Brain microvascular endothelial cell (primary cell): Measurements from ENCODE around the gene KIRREL3.

Source experiments
- DNase-seq: peaks from one replicate; pipeline ENCODE4 v3.0.0-alpha.2; 2020
- H3K27ac ChIP-seq: fragments of 250-450 bp; sonication (Bioruptor Pico); 2 replicates; pipeline ENCODE4 v1.5.1; 2020; ENCODE audit warnings: mild to moderate bottlenecking, moderate library complexity
- H3K27me3 ChIP-seq: fragments of 250-450 bp; sonication (Bioruptor Pico); replicated peaks from 2 replicates; pipeline ENCODE4 v1.5.1; 2020; ENCODE audit warnings: mild to moderate bottlenecking
- H3K36me3 ChIP-seq: fragments of 250-450 bp; sonication (Bioruptor Pico); replicated peaks from 2 replicates; pipeline ENCODE4 v1.5.1; 2020; ENCODE audit warnings: mild to moderate bottlenecking
- H3K4me3 ChIP-seq: 2 replicates; pipeline ENCODE4 v1.5.1; 2011; ENCODE audit warnings: low read depth, mild to moderate bottlenecking, control low read depth, low read length, moderate library complexity
- CTCF ChIP-seq: IDR thresholded peaks from 2 replicates; pipeline ENCODE4 v1.5.1; 2011; ENCODE audit warnings: low read depth, mild to moderate bottlenecking, moderate library complexity, low read length, control low read depth, inconsistent platforms; ENCODE audit errors: missing control alignments
- in situ Hi-C: cut with HindIII; loops from 2 replicates; pipeline ENCODE4 v1.10.0; 2017; ENCODE audit warnings: low sequenced_read_pairs, low pct_ligation_motif_present

Gene KIRREL3

GRCh38 chr11:126630488-126630887, 370.1 kb downstream of the KIRREL3 start:
- Histone ChIP-seq H3K4me3 (no peak overlapping the region), H3K27ac (no peak overlapping the region), H3K36me3 (no peaks in the 10 kb centered on the region), H3K27me3 (no peaks in the 10 kb centered on the region)
- no peak for DNase-seq
- TF ChIP-seq CTCF = no peak
- in situ Hi-C loops = no loop called here

GRCh38 chr11:126628790-126629621, 371.6 kb downstream of the KIRREL3 start:
- Histone ChIP-seq H3K36me3 (no peaks in the 10 kb centered on the region), H3K4me3 (no peak overlapping the region), H3K27me3 (no peaks in the 10 kb centered on the region), H3K27ac (no peak overlapping the region)
- DNase-seq = no peak
- in situ Hi-C loops = no loop called here
- TF ChIP-seq CTCF = no peak

GRCh38 chr11:126628450-126628789, 372.1 kb downstream of the KIRREL3 start:
- in situ Hi-C loops = no loop called here
- Histone ChIP-seq H3K4me3 (no peak overlapping the region), H3K27ac (no peak overlapping the region), H3K27me3 (no peaks in the 10 kb centered on the region), H3K36me3 (no peaks in the 10 kb centered on the region)
- DNase-seq = no peak
- no peak for TF ChIP-seq CTCF

GRCh38 chr11:126627421-126627820, 373.1 kb downstream of the KIRREL3 start:
- TF ChIP-seq CTCF = no peak
- in situ Hi-C loops = no loop called here
- H3K36me3 ChIP-seq = no peaks in the 10 kb centered on the region
- no peak overlapping the region for H3K27ac ChIP-seq
- H3K4me3 ChIP-seq = no peak overlapping the region
- no peak for DNase-seq
- no peaks in the 10 kb centered on the region for H3K27me3 ChIP-seq

GRCh38 chr11:126624506-126624905, 376.1 kb downstream of the KIRREL3 start:
- Histone ChIP-seq H3K27me3 (no peaks in the 10 kb centered on the region), H3K27ac (no peak overlapping the region), H3K36me3 (no peaks in the 10 kb centered on the region), H3K4me3 (no peak overlapping the region)
- no peak for TF ChIP-seq CTCF
- in situ Hi-C loops = no loop called here
- DNase-seq = no peak

- no peak overlapping the region for H3K4me3 ChIP-seq
- TF ChIP-seq CTCF = no peak
Observed at GRCh38 chr11:126619516-126619915, 381.1 kb downstream of the KIRREL3 start.

More at GRCh38 chr11:126619516-126619915, 381.1 kb downstream of the KIRREL3 start:
- DNase-seq = no peak
- H3K27ac ChIP-seq = no peak overlapping the region
- no peaks in the 10 kb centered on the region for H3K27me3 ChIP-seq
- no peaks in the 10 kb centered on the region for H3K36me3 ChIP-seq
- in situ Hi-C loops = no loop called here
